ENCODE measurements around the gene DNAJB6.

DNA sequence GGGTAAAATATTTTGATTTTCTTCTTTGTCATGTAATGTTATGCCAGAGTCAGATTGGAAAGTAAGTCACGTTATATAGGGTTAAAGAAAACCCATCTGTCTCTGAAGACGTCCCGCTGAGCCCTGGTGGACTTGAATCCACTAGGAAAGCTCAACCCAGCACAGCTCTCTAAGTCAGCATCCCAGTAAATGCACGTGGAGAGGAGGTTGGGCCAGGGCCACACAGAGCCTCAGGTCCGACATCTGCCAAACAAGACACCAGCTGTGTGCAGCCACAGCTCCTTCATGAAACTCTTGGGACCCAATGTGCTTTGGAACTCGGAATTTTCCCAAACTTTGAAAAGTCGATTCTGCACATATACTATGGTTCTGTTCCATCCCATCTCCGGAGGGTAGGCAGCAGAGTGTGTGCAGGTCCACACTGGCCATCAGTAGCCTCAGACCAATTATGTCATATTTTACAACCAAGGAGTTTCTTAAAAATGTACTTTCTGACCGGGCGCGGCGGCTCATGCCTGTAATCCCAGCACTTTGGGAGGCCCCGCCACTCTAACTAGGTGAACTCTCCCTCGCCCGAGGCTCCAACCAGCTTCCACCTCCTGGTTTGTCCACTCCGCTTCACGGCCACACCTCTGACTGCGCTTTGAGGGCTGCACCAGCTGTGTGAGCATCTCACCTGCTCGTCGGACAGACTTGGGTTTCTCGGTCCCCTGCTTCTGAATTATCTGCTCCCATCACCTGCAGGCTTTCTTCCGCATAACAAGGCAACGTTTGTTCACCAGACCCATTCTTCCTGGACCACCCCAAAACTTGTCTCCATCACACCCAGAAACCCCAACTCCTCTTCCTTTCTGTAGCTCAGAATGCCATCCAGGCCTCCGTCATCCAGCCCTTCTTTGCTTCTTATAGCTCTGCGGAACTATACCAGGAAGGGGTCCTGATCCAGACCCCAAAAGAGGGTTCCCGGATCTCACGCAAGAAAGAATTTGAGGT lies 29.7 kb upstream of the DNAJB6 start:
- TF ChIP-seq, protein P1, sequence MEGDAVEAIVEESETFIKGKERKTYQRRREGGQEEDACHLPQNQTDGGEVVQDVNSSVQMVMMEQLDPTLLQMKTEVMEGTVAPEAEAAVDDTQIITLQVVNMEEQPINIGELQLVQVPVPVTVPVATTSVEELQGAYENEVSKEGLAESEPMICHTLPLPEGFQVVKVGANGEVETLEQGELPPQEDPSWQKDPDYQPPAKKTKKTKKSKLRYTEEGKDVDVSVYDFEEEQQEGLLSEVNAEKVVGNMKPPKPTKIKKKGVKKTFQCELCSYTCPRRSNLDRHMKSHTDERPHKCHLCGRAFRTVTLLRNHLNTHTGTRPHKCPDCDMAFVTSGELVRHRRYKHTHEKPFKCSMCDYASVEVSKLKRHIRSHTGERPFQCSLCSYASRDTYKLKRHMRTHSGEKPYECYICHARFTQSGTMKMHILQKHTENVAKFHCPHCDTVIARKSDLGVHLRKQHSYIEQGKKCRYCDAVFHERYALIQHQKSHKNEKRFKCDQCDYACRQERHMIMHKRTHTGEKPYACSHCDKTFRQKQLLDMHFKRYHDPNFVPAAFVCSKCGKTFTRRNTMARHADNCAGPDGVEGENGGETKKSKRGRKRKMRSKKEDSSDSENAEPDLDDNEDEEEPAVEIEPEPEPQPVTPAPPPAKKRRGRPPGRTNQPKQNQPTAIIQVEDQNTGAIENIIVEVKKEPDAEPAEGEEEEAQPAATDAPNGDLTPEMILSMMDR (conservative IDR thresholded peaks at IDR 0.05): no peak
- TF ChIP-seq ZFX (IDR thresholded peaks at IDR 0.05): no peak

Data from C4-2B (cell line).